Measurements from ENCODE around the gene GPRC5C. TPM values are rescaled to one million over a fixed set of nuclear protein-coding genes. Genes with fewer than 3 reads are reported as not detected.

The GPRC5C gene
- total RNA-seq, 4 donors from 2014 or later: 61.1 to 173 (median 107) TPM

GRCh38 chr17:74478420-74479100, 46.7 kb downstream of the GPRC5C start:
- peaks cover 0 to 17% (median 2%) of the 10 kb centered on the region in 4 donors for H3K4me1 ChIP-seq
- peak overlapping the region in 2 of 4 donors; percentile 49 to 57 for H3K27ac ChIP-seq
- H3K36me3 ChIP-seq: peaks cover 0 to 3% (median 0%) of the 10 kb centered on the region in 3 donors
- DNase-seq: peak in 1 of 3 donors; percentile 64
- no peak overlapping the region for H3K4me3 ChIP-seq
- H3K27me3 ChIP-seq: no peaks in the 10 kb centered on the region
- peaks cover 0 to 9% (median 0%) of the 10 kb centered on the region in 4 donors for H3K9me3 ChIP-seq
- TF ChIP-seq POLR2A (IDR thresholded peaks at IDR 0.05) (no peak), CTCF (IDR thresholded peaks at IDR 0.05) (no peak)

DNA sequence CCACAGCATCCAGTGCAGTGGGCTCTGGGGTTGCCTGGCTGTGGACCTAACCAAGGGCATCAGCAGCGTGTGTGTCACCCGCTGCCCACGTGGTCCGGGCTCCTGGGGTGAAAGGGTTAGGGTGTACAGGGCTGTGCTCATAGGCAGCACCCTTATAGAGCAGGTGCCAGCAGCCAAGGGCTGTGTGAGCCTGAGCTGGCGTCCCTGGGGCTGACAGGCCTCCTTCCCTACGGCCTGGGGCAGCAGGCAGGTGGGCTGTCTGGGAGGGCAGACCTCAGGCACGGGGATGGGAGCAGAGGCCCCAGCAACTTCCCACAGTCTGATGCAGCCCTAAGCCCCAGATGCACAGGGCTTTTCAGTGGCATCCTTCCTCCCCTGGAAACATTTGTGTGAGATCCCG, 48.4 kb downstream of the GPRC5C start:
- TF ChIP-seq POLR2A (IDR thresholded peaks at IDR 0.05) (no peak), CTCF (IDR thresholded peaks at IDR 0.05) (no peak)
- Histone ChIP-seq H3K4me3 (no peak overlapping the region), H3K4me1 (peaks cover 0 to 17% (median 2%) of the 10 kb centered on the region in 4 donors), H3K27ac (no peak overlapping the region), H3K9me3 (peaks cover 0 to 9% (median 0%) of the 10 kb centered on the region in 4 donors), H3K27me3 (no peaks in the 10 kb centered on the region), H3K36me3 (peaks cover 0 to 3% (median 0%) of the 10 kb centered on the region in 3 donors)
- DNase-seq: no peak

GRCh38 chr17:74481621-74482020, 49.7 kb downstream of the GPRC5C start:
- Histone ChIP-seq H3K36me3 (no peaks in the 10 kb centered on the region), H3K27ac (no peak overlapping the region), H3K4me1 (peaks cover 0 to 17% (median 2%) of the 10 kb centered on the region in 4 donors), H3K27me3 (no peaks in the 10 kb centered on the region), H3K4me3 (no peak overlapping the region), H3K9me3 (no peaks in the 10 kb centered on the region)
- no peak for DNase-seq
- no peak for TF ChIP-seq CTCF (IDR thresholded peaks at IDR 0.05)
- TF ChIP-seq POLR2A (IDR thresholded peaks at IDR 0.05): no peak

- Histone ChIP-seq H3K36me3 (no peaks in the 10 kb centered on the region), H3K27me3 (no peaks in the 10 kb centered on the region), H3K4me3 (no peak overlapping the region), H3K27ac (no peak overlapping the region), H3K9me3 (no peaks in the 10 kb centered on the region), H3K4me1 (peaks cover 0 to 9% (median 0%) of the 10 kb centered on the region in 4 donors)
- TF ChIP-seq POLR2A (IDR thresholded peaks at IDR 0.05) (no peak), CTCF (IDR thresholded peaks at IDR 0.05) (no peak)
- peak in 1 of 3 donors; percentile 36 for DNase-seq
Observed at GRCh38 chr17:74484066-74484465, 52.2 kb downstream of the GPRC5C start.

- Histone ChIP-seq H3K4me3 (no peak overlapping the region), H3K9me3 (no peaks in the 10 kb centered on the region), H3K27ac (no peak overlapping the region), H3K27me3 (no peaks in the 10 kb centered on the region), H3K36me3 (no peaks in the 10 kb centered on the region), H3K4me1 (peaks cover 0 to 3% (median 0%) of the 10 kb centered on the region in 4 donors)
- TF ChIP-seq CTCF (IDR thresholded peaks at IDR 0.05) (no peak), POLR2A (IDR thresholded peaks at IDR 0.05) (no peak)
- peak in 2 of 3 donors; percentile 6 to 21 for DNase-seq
Observed at GRCh38 chr17:74485022-74485743, 53.3 kb downstream of the GPRC5C start.
